HCT116 (cell line): ENCODE results near the gene ZNF578.

ENCODE experiments used
- CTCF ChIP-seq, 3 experiments: fragments of 200-600 bp in 1 of 3; sonication (generic) in 1 of 3; IDR thresholded peaks in 2 of 3; conservative IDR thresholded peaks in 1 of 3; 2 replicates each; pipeline ENCODE4 v1.5.1; 2012 to 2017; ENCODE audit warnings: low read depth in 2 of 3, low read length in 2 of 3, antibody characterized with exemption in 1 of 3, borderline replicate concordance in 1 of 3, control low read depth in 1 of 3, mild to moderate bottlenecking in 1 of 3, mixed read lengths in 1 of 3, mixed run types in 1 of 3, moderate library complexity in 1 of 3; ENCODE audit not compliant: insufficient read depth in 1 of 3
- EZH2 ChIP-seq: fragments of 200-600 bp; sonication (generic); IDR thresholded peaks from 2 replicates; pipeline ENCODE4 v1.6.1; 2017; ENCODE audit warnings: antibody characterized with exemption, mixed run types
- FOSL1 ChIP-seq: IDR thresholded peaks from 2 replicates; pipeline ENCODE4 v1.6.1; 2012; ENCODE audit warnings: low read depth
- JUND ChIP-seq: IDR thresholded peaks from 2 replicates; pipeline ENCODE4 v1.6.1; 2012
- POLR2A ChIP-seq: IDR thresholded peaks from 2 replicates; pipeline ENCODE4 v1.7.0; 2011; ENCODE audit warnings: borderline replicate concordance; ENCODE audit not compliant: insufficient read depth, insufficient read length; ENCODE audit errors: extremely low read depth
- POLR2AphosphoS5 ChIP-seq: IDR thresholded peaks from 2 replicates; pipeline ENCODE4 v1.6.1; 2011; ENCODE audit warnings: mild to moderate bottlenecking, low read depth, low read length, moderate library complexity
- REST ChIP-seq: IDR thresholded peaks from 2 replicates; pipeline ENCODE4 v1.6.1; 2012; ENCODE audit warnings: low read depth
- TCF7L2 ChIP-seq: IDR thresholded peaks from 2 replicates; pipeline ENCODE4 v1.7.0; 2011; ENCODE audit warnings: borderline replicate concordance, inconsistent platforms; ENCODE audit not compliant: insufficient read depth, insufficient read length; ENCODE audit errors: extremely low read depth
- YY1 ChIP-seq: IDR thresholded peaks from 2 replicates; pipeline ENCODE4 v1.6.1; 2011; ENCODE audit warnings: low read length, low read depth, moderate library complexity, mild to moderate bottlenecking; ENCODE audit not compliant: insufficient replicate concordance; ENCODE audit errors: extremely low read depth

GRCh38 chr19:52494518-52494917, 41.2 kb downstream of the ZNF578 start:
- no peak for TF ChIP-seq POLR2AphosphoS5
- no peak for TF ChIP-seq POLR2A
- no peak for TF ChIP-seq CTCF (IDR thresholded peaks at IDR 0.05 in 2 of 3, conservative IDR thresholded peaks at IDR 0.05 in 1 of 3; ENCODE audit: borderline replicate concordance in 1 of 3, insufficient read depth in 1 of 3, low read depth in 2 of 3, low read length in 2 of 3)
- no peak for TF ChIP-seq EZH2
- TF ChIP-seq YY1 = no peak
- no peak for TF ChIP-seq REST
- TF ChIP-seq JUND = no peak
- TF ChIP-seq TCF7L2 = no peak
- TF ChIP-seq FOSL1 = no peak
